OCI-LY7 (cell line): Measurements from ENCODE around the gene PFN4. TPM values are rescaled to one million over a fixed set of nuclear protein-coding genes. Genes with fewer than 3 reads are reported as not detected.
A peak's percentile ranks its signal among the peaks of the same experiment; 100 is the strongest.

ENCODE experiments used
- BruUV-seq: library from RNA; stranded (reverse); fragments of 400-500 nt; replicated peaks from 2 replicates; lab custom pipeline; 2021; lab: Mats Ljungman, UMichigan
- CTCF ChIA-PET: fragments of 300-600 bp; sonication (Branson Sonifier 250); formaldehyde crosslinking; loops from one replicate; lab custom pipeline; 2022; ENCODE audit warnings: antibody characterized with exemption; ENCODE audit not compliant: unreplicated experiment; lab: Charles Lee
- POLR2A ChIA-PET: fragments of 300-600 bp; sonication (Branson Sonifier 250); formaldehyde crosslinking; loops from one replicate; lab custom pipeline; 2022; ENCODE audit warnings: antibody characterized with exemption; lab: Charles Lee
- DNase-seq: peaks from one replicate; pipeline ENCODE4 v3.0.0-alpha.2; 2015; ENCODE audit warnings: low spot score
- H2AFZ ChIP-seq: fragments of 200-600 bp; sonication (generic), shearing (Covaris generic); 2 replicates; pipeline ENCODE4 v1.6.1; 2014; ENCODE audit warnings: mild to moderate bottlenecking, antibody characterized with exemption, low read length, moderate library complexity
- H3K27ac ChIP-seq: fragments of 200-600 bp; sonication (generic); 2 replicates; pipeline ENCODE4 v1.5.1; 2014; ENCODE audit warnings: mixed run types, low read depth, mild to moderate bottlenecking, moderate library complexity, low read length, inconsistent platforms; ENCODE audit not compliant: poor library complexity, severe bottlenecking
- H3K36me3 ChIP-seq: fragments of 200-600 bp; sonication (generic); 2 replicates; pipeline ENCODE4 v1.6.1; 2014; ENCODE audit warnings: mild to moderate bottlenecking, antibody characterized with exemption, low read length, moderate library complexity, mixed read lengths; ENCODE audit not compliant: insufficient read depth
- H3K4me1 ChIP-seq: fragments of 200-600 bp; sonication (generic); 2 replicates; pipeline ENCODE4 v1.5.1; 2014; ENCODE audit warnings: mild to moderate bottlenecking, low read length; ENCODE audit not compliant: insufficient read depth, poor library complexity, severe bottlenecking
- H3K4me2 ChIP-seq: fragments of 200-600 bp; sonication (generic); 2 replicates; pipeline ENCODE4 v1.6.1; 2014; ENCODE audit warnings: mild to moderate bottlenecking, low read length
- H3K4me3 ChIP-seq: fragments of 200-600 bp; sonication (generic); 2 replicates; pipeline ENCODE4 v1.5.1; 2014; ENCODE audit warnings: mild to moderate bottlenecking, low read depth, low read length; ENCODE audit not compliant: poor library complexity, severe bottlenecking
- H3K79me2 ChIP-seq: fragments of 200-600 bp; sonication (generic); 2 replicates; pipeline ENCODE4 v1.6.1; 2016; ENCODE audit warnings: low read depth, mild to moderate bottlenecking, low read length, moderate library complexity, mixed read lengths; ENCODE audit not compliant: insufficient read depth
- H3K9me2 ChIP-seq: fragments of 200-600 bp; sonication (generic); 2 replicates; pipeline ENCODE4 v1.6.1; 2016; ENCODE audit warnings: mild to moderate bottlenecking, low read length, mixed read lengths; ENCODE audit not compliant: insufficient read depth
- H3K9me3 ChIP-seq: fragments of 200-600 bp; sonication (generic); 2 replicates; pipeline ENCODE4 v1.6.1; 2014; ENCODE audit warnings: mild to moderate bottlenecking, mixed run types, low read length, mixed read lengths
- H4K20me1 ChIP-seq: fragments of 200-600 bp; sonication (generic); 2 replicates; pipeline ENCODE4 v1.6.1; 2014; ENCODE audit warnings: mild to moderate bottlenecking, antibody characterized with exemption, low read length, moderate library complexity, mixed read lengths; ENCODE audit not compliant: insufficient read depth
- CTCF ChIP-seq: fragments of 200-600 bp; sonication (generic); conservative IDR thresholded peaks from 2 replicates; pipeline ENCODE4 v1.5.1; 2014; ENCODE audit warnings: mild to moderate bottlenecking, antibody characterized with exemption, low read length, moderate library complexity, mixed read lengths
- EZH2phosphoT487 ChIP-seq: fragments of 200-600 bp; sonication (generic); IDR thresholded peaks from 2 replicates; pipeline ENCODE4 v1.6.1; 2018; ENCODE audit warnings: low read depth, borderline replicate concordance, mild to moderate bottlenecking, mixed run types, antibody characterized with exemption, low read length, moderate library complexity, mixed read lengths
- intact Hi-C: fragments of 100-400 bp; cut with micrococcal nuclease; formaldehyde crosslinking; loops from one replicate; pipeline ENCODE4 v1.10.0; 2022; ENCODE audit not compliant: unreplicated experiment
- total RNA-seq, 2 experiments: library from RNA; depleted of rRNA in 1 of 2; stranded (reverse); fragments of >200 nt in 1 of 2; shearing (Covaris generic) in 1 of 2; gene quantifications; 2 replicates each; pipeline ENCODE4 v1.2.3, GENCODE V29; 2014 to 2022

Gene PFN4
- total RNA-seq, 2 experiments from 2014 or later, result not detected

- H2AFZ ChIP-seq, result no peak overlapping the region
- no peak overlapping the region for H3K27ac ChIP-seq
- POLR2A ChIA-PET, result interaction anchor here (0.9 to 1.0 kb wide), 2 partner anchors 104 to 267 kb away, joined by 3 to 5 read pairs; no protein-coding TSS in a partner anchor
- TF ChIP-seq CTCF (no peak), EZH2phosphoT487 (no peak)
- intact Hi-C loops, result no loop called here
- CTCF ChIA-PET, result no interaction called here
- no peaks in the 10 kb centered on the region for H4K20me1 ChIP-seq
- no peaks in the 10 kb centered on the region for H3K36me3 ChIP-seq
- no peak for DNase-seq
- no peak overlapping the region for H3K4me3 ChIP-seq
- no peaks in the 10 kb centered on the region for H3K9me3 ChIP-seq
- peaks cover 15% of the 10 kb centered on the region for H3K4me1 ChIP-seq
- no peak overlapping the region for H3K4me2 ChIP-seq
- BruUV-seq, result no TSS peak
- no peaks in the 10 kb centered on the region for H3K9me2 ChIP-seq
- no peaks in the 10 kb centered on the region for H3K79me2 ChIP-seq
These were observed 36.1 kb downstream of the PFN4 start for GRCh38 chr2:24087032-24087431.

- H3K27ac ChIP-seq, result no peak overlapping the region
- no peak for DNase-seq
- H3K9me3 ChIP-seq, result no peaks in the 10 kb centered on the region
- no peaks in the 10 kb centered on the region for H3K79me2 ChIP-seq
- H3K36me3 ChIP-seq, result no peaks in the 10 kb centered on the region
- H3K4me2 ChIP-seq, result no peak overlapping the region
- no peaks in the 10 kb centered on the region for H3K9me2 ChIP-seq
- POLR2A ChIA-PET, result no interaction called here
- CTCF ChIA-PET, result no interaction called here
- TF ChIP-seq EZH2phosphoT487 (no peak), CTCF (no peak)
- BruUV-seq, result no TSS peak
- no peak overlapping the region for H3K4me3 ChIP-seq
- no peak overlapping the region for H2AFZ ChIP-seq
- H4K20me1 ChIP-seq, result no peaks in the 10 kb centered on the region
- peaks cover 15% of the 10 kb centered on the region for H3K4me1 ChIP-seq
- intact Hi-C loops, result no loop called here
These were observed 36.9 kb downstream of the PFN4 start for GRCh38 chr2:24086241-24086640.

- intact Hi-C loops, result loop anchor here (2.0 kb wide), 5 partner anchors 58 to 298 kb away; partner anchors contain the start of gene ATAD2B
- DNase-seq, result no peak
- Histone ChIP-seq H3K4me1 (peaks cover 15% of the 10 kb centered on the region), H3K27ac (no peak overlapping the region), H3K36me3 (no peaks in the 10 kb centered on the region), H3K79me2 (no peaks in the 10 kb centered on the region), H4K20me1 (no peaks in the 10 kb centered on the region), H2AFZ (peak overlapping the region; percentile 83; the same call in 1 of the 2 replicates), H3K4me2 (peak overlapping the region; percentile 80), H3K9me3 (no peaks in the 10 kb centered on the region), H3K4me3 (peak overlapping the region; percentile 67), H3K9me2 (no peaks in the 10 kb centered on the region)
- TF ChIP-seq CTCF, result no peak
- TF ChIP-seq EZH2phosphoT487, result no peak
- CTCF ChIA-PET, result interaction anchor here (1.4 kb wide), 1 partner anchor 9 kb away, joined by 8 read pairs; the partner anchor contains the start of gene SF3B6
- BruUV-seq, result no TSS peak
- POLR2A ChIA-PET, result interaction anchor here (0.6 kb wide), 1 partner anchor 196 kb away, joined by 3 read pairs; no protein-coding TSS in a partner anchor
These were observed 38.0 kb downstream of the PFN4 start for GRCh38 chr2:24085200-24085489.
